Hepatic stellate cell (primary cell): ENCODE data around the gene AVEN.
"Not testable (repeated sequence)": the region's sequence is repeated elsewhere in the genome, so short reads cannot be mapped to it uniquely, and the experiment has no call there.

ENCODE experiments used
- DNase-seq: peaks from one replicate; pipeline ENCODE4 v3.0.0; 2011; ENCODE audit warnings: low spot score

The AVEN gene

GRCh38 chr15:33846862-33847261, 192.1 kb downstream of the AVEN start:
- DNase-seq, result no peak

- DNase-seq, result no peak
Measured at GRCh38 chr15:33846142-33846541, 192.9 kb downstream of the AVEN start.

GRCh38 chr15:33844597-33844996, 194.4 kb downstream of the AVEN start:
- DNase-seq, result no peak

- no peak for DNase-seq
Measured at GRCh38 chr15:33844186-33844585, 194.8 kb downstream of the AVEN start.

GRCh38 chr15:33840615-33841014, 198.4 kb downstream of the AVEN start:
- DNase-seq, result no peak

- no peak for DNase-seq
Measured at GRCh38 chr15:33839540-33839939, 199.5 kb downstream of the AVEN start.

GRCh38 chr15:33837294-33837693, 201.7 kb downstream of the AVEN start:
- DNase-seq, result no peak

GRCh38 chr15:33834892-33835743, 203.9 kb downstream of the AVEN start:
- DNase-seq, result peak; percentile 22

GRCh38 chr15:33831646-33832045, 207.4 kb downstream of the AVEN start:
- no peak for DNase-seq

- DNase-seq, result no peak
Measured at GRCh38 chr15:33830351-33830750, 208.7 kb downstream of the AVEN start.

- no peak for DNase-seq
Measured at GRCh38 chr15:33826201-33826600, 212.8 kb downstream of the AVEN start.

GRCh38 chr15:33825453-33825852, 213.6 kb downstream of the AVEN start:
- DNase-seq, result no peak

GRCh38 chr15:33823119-33823518, 215.9 kb downstream of the AVEN start:
- DNase-seq, result no peak

- DNase-seq, result no peak
Measured at GRCh38 chr15:33822479-33822878, 216.5 kb downstream of the AVEN start.

- not testable (repeated sequence) for DNase-seq
Measured at GRCh38 chr15:33819499-33819898, 219.5 kb downstream of the AVEN start.
